HG02943 (cell line): ENCODE data around the gene PSMB4.
"Not testable (repeated sequence)": the region's sequence is repeated elsewhere in the genome, so short reads cannot be mapped to it uniquely, and the experiment has no call there.

Source experiments
- ATAC-seq: cut with Tn5 transposase; IDR thresholded peaks from one replicate; pipeline ENCODE4 v1.9.1; 2021; ENCODE audit warnings: mild to moderate bottlenecking, low read depth, moderate library complexity; ENCODE audit not compliant: unreplicated experiment

Gene PSMB4

GRCh38 chr1:151386002-151386401, 13.4 kb upstream of the PSMB4 start:
- ATAC-seq = no peak

DNA sequence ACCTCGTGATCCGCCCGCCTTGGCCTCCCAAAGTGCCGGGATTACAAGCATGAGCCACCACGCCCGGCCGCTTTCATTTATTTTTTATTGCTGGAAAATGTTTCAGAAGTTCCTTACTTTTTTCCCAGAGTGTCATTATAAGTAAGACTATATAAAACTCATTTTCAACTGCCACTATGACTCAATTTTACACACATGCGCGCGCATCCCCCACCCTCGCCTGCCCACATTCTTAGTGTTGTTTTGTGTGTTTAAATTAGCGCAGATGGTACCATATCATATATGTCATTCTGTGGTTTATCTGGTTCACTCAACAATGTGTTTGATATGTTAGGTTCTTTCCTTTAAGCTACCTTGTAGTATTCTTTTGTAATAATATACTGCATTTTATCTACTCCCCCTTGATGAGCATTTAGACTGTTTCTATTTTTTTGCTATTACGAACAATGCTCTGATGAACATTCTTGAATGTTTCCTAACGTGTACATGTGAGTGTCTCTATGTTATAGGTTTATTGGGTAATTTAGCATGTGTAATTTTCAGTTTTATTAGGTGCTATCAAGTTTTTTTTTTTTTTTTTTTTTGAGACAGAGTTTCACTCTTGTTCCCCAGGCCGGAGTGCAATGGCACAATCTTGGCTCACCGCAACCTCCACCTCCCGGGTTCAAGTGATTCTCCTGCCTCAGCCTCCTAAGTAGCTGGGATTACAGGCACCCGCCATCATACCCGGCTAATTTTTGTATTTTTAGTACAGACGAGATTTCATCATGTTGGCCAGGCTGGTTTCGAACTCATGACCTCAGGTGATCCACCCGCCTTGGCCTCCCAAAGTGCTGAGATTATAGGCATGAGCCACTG, 8.9 kb upstream of the PSMB4 start:
- not testable (repeated sequence) for ATAC-seq

- no peak for ATAC-seq
These were observed 8.3 kb upstream of the PSMB4 start for GRCh38 chr1:151391079-151391563.

DNA sequence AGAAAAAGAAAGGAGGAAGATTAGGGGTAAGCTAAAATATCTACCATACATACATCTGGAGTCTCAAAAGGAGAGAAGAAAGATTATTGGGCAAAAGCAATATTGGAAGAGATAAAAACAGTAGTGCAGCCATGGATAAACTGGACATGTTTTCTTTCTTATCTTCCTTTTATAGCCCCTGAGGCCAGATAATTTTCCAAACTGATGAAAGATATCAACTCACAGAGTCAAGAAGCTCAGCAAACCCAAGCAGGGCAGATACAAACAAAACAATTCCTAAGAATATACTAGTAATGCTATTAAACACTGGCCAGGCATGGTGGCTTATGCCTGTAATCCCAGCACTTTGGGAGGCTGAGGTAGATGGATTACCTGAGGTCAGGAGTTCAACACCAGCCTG, 5.8 kb upstream of the PSMB4 start:
- ATAC-seq = no peak

DNA sequence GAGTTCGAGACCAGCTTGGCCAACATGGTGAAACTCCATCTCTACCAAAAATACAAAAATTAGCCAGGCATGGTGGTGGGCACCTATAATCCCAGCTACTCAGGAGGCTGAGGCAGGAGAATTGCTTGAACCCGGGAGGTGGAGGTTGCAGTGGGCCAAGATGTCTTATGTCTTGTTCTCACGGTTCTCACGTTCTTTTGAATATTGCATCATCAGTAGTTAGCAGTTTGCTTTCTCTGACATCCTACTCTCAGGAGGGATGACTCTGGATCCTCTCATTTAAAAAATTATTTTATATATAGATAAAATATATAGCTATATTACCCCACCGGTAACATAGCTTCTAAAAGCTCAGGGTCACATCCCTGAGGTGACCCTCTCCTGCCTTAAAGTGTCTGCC, 3.1 kb upstream of the PSMB4 start:
- not testable (repeated sequence) for ATAC-seq

GRCh38 chr1:151401125-151401788, 1.9 kb downstream of the PSMB4 start:
- ATAC-seq = no peak

- no peak for ATAC-seq
These were observed 2.5 kb downstream of the PSMB4 start for GRCh38 chr1:151401860-151402259.

DNA sequence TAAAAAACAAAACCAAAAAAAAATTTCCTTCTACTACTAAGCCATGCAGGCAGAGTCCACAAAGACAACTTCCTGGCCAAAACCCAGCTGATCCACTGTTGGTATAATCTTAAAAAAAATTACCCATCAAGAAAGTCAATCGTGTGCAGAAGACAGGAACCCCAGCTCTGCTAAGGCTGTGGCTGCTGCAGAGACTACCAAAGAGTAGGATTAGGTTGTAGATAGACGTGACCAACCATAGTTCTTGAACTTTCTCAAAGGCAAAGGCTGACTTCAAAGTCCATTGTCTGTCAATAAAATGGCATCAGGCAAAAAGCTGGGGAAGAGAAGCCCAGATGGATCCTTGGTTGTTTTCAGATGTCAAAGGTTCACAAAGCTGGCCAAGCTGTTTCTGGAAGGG, 3.4 kb downstream of the PSMB4 start:
- no peak for ATAC-seq

DNA sequence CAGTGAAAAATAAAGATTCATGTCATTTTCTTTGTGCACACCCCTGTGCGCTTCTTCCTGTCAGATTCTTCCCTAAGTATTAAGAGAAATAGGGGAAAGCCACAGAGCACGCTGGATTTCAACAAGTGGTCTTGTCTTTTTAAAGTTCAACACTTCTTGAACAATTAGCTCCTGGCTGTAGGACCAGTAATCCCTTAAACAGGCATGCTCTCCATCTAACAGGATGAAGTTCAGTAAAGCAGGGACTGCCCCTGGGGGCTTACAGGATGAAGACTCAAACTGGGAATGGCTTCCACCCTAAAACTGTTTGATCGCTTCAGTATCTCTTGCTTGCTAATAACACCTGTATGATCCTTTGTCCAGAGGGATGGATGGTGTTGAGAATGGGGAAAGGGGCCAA, 4.2 kb downstream of the PSMB4 start:
- no peak for ATAC-seq

- ATAC-seq = no peak
These were observed 6.0 kb downstream of the PSMB4 start for GRCh38 chr1:151405187-151405951.

- ATAC-seq = no peak
These were observed 6.8 kb downstream of the PSMB4 start for GRCh38 chr1:151406176-151406575.

DNA sequence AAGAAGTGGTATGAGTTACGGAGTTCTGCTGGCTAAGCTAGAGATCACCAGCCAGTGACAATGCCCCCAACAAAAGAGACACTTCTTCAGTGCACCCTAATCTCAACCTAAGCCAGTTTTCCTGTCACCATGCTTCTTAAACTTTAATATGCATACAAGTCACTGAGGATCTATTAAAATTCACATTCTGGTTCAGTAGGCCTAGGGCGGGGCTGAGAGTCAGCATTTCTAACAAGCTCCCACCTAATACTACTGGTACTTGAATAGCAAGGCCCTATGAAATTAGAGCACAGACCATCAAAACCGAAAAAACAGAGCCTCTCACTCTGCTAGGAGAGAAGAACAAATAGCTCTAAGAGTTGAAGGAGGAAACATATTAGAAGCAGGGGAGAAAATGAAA, 7.9 kb downstream of the PSMB4 start:
- ATAC-seq = no peak

GRCh38 chr1:151408891-151409290, 9.5 kb downstream of the PSMB4 start:
- no peak for ATAC-seq

GRCh38 chr1:151411884-151412283, 12.5 kb downstream of the PSMB4 start:
- ATAC-seq = no peak

- ATAC-seq = no peak
These were observed 16.9 kb downstream of the PSMB4 start for GRCh38 chr1:151416231-151416630.

DNA sequence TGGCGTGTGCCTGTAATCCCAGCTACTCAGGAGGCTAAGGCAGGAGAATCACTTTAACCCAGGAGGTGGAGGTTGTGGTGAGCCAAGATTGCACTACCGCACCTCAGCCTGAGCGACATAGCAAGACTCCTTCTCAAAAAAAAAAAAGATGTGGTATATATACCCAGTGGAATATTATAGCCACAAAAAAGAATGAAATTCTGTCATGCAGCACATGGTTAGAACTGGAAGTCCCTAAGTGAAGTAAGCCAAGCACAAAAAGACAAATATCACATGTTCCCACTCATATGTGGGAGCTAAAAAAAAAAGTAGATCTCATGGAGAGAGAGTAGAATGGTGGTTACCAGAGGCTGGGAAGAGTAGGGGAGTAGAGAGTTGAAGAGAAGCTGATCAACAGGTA, 18.7 kb downstream of the PSMB4 start:
- no peak for ATAC-seq

GRCh38 chr1:151419819-151420218, 20.4 kb downstream of the PSMB4 start:
- no peak for ATAC-seq

DNA sequence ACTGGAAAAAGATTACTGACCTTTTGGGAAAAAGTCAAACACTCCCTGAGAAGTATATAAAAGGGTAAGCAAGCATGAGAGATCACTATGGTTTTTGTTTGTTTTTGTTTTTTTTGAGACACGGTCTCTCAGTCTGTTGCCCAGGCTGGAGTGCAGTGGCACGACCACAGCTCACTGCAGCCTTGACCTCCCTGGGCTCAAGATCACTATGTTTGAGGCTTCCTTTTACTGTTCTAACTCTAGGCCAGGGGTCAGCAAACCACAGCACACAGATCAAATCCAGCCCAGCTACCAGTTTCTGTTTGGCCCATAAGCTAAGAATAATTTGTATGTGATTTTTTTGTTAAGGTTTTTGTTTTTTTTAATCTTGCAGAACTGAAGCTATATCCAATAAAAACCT, 25.7 kb downstream of the PSMB4 start:
- ATAC-seq = no peak

DNA sequence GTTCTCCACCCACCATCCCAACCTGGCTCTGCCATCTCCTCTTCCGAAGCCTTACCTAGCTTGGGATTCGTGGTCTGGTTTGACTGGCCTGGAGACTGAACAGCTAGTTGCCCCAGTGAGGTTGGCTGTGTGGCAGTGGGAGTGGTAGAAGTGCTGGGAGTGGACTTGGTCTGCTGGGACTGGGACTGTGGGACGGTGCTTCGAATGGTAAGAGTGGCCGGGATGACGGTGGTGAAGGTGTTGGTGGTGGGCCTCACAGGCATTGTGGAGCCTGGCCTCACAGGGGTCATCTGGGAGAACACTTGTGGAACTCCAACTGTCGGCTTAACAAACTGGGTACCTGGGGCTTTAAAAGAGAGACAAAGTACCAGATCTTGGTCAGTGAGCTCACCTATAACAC, 28.7 kb downstream of the PSMB4 start:
- ATAC-seq = no peak

DNA sequence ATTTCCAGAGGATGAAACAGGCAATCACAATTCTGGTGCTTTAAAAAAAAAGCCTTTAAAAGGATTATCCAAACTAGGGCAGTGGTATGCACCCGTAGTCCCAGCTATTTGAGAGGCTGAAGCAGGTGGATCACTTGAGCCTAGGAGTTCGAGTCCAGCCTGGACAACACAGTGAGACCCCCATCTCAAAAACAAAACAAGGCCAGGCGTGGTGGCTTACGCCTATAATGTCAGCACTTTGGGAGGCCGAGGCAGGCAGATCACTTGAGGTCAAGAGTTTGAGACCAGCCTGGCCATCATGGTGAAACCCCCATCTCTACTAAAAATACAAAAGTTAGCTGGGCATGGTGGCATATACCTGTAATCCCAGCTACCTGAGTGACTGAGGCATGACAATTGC, 34.5 kb downstream of the PSMB4 start:
- ATAC-seq = not testable (repeated sequence)

- no peak for ATAC-seq
These were observed 35.8 kb downstream of the PSMB4 start for GRCh38 chr1:151435174-151435573.
